ENCODE data around the gene ARL6.

ARL6 gene

GRCh38 chr3:97822359-97822775 is 57.8 kb downstream of the ARL6 start (continued):
- TF ChIP-seq ZNF280D (tag by site-specific recombination; IDR thresholded peaks at IDR 0.05) (no peak), ZNF529 (tag by site-specific recombination; IDR thresholded peaks at IDR 0.05; ENCODE audit: insufficient replicate concordance) (no peak), SCRT2 (tag by site-specific recombination; IDR thresholded peaks at IDR 0.05) (no peak), ZIC2 (tag by site-specific recombination; IDR thresholded peaks at IDR 0.05) (no peak), ZNF837 (tag by site-specific recombination; IDR thresholded peaks at IDR 0.05) (no peak), ZNF645 (tag by site-specific recombination; IDR thresholded peaks at IDR 0.05) (no peak), ZNF639 (tag by site-specific recombination; IDR thresholded peaks at IDR 0.05) (no peak), MYNN (tag by site-specific recombination; IDR thresholded peaks at IDR 0.05; ENCODE audit: borderline replicate concordance) (no peak), EGR2 (tag by site-specific recombination; IDR thresholded peaks at IDR 0.05; ENCODE audit: low read depth) (no peak), ZNF626 (tag by site-specific recombination; IDR thresholded peaks at IDR 0.05) (no peak), PRDM1 (tag by site-specific recombination; IDR thresholded peaks at IDR 0.05) (peak; percentile 88), ZNF121 (tag by site-specific recombination; IDR thresholded peaks at IDR 0.05) (no peak), ZBTB48 (tag by site-specific recombination; IDR thresholded peaks at IDR 0.05) (no peak; the same call in 1 of the 2 replicates), ZNF785 (tag by site-specific recombination; IDR thresholded peaks at IDR 0.05) (no peak), ZSCAN23 (tag by site-specific recombination; IDR thresholded peaks at IDR 0.05) (no peak), ZNF221 (tag by site-specific recombination; IDR thresholded peaks at IDR 0.05; ENCODE audit: borderline replicate concordance) (no peak), ZNF239 (tag by site-specific recombination; IDR thresholded peaks at IDR 0.05) (no peak), ZNF10 (tag by site-specific recombination; IDR thresholded peaks at IDR 0.05) (no peak), ZNF558 (tag by site-specific recombination; IDR thresholded peaks at IDR 0.05) (no peak), ZNF501 (tag by site-specific recombination; IDR thresholded peaks at IDR 0.05) (0 out of 2 replicates have a peak, but pooled peaks have one; percentile 46)

- Histone ChIP-seq H3K36me3 (ENCODE audit: control insufficient read depth in 2 of 2, insufficient read depth in 1 of 2, low read length in 2 of 2) (no peaks in the 10 kb centered on the region), H3K4me1 (ENCODE audit: control insufficient read depth, insufficient read depth, low read length) (peaks cover 6% of the 10 kb centered on the region), H3K4me3 (ENCODE audit: low read depth, low read length) (peak overlapping the region; percentile 86), H3K27ac (ENCODE audit: extremely low read depth, low read depth, low read length) (no peak overlapping the region), H3K9me3 (ENCODE audit: control insufficient read depth, insufficient read depth, low read depth, low read length) (no peaks in the 10 kb centered on the region)
- TF ChIP-seq ZNF600 (tag by site-specific recombination; IDR thresholded peaks at IDR 0.05) = peak; percentile 70
- no peak for TF ChIP-seq ZNF391 (tag by site-specific recombination; IDR thresholded peaks at IDR 0.05; ENCODE audit: borderline replicate concordance, low read depth)
- POLR2A ChIA-PET = no interaction called here
- CTCF ChIA-PET = no interaction called here
Observed at GRCh38 chr3:97823046-97824004, 58.8 kb downstream of the ARL6 start.

Measured in HEK293 (cell line).